EL (cell line): ENCODE data around the gene SPEF2.

ENCODE experiments used
- DNase-seq: peaks from one replicate; pipeline ENCODE4 v3.0.0-alpha.2; 2016

Gene SPEF2

DNA sequence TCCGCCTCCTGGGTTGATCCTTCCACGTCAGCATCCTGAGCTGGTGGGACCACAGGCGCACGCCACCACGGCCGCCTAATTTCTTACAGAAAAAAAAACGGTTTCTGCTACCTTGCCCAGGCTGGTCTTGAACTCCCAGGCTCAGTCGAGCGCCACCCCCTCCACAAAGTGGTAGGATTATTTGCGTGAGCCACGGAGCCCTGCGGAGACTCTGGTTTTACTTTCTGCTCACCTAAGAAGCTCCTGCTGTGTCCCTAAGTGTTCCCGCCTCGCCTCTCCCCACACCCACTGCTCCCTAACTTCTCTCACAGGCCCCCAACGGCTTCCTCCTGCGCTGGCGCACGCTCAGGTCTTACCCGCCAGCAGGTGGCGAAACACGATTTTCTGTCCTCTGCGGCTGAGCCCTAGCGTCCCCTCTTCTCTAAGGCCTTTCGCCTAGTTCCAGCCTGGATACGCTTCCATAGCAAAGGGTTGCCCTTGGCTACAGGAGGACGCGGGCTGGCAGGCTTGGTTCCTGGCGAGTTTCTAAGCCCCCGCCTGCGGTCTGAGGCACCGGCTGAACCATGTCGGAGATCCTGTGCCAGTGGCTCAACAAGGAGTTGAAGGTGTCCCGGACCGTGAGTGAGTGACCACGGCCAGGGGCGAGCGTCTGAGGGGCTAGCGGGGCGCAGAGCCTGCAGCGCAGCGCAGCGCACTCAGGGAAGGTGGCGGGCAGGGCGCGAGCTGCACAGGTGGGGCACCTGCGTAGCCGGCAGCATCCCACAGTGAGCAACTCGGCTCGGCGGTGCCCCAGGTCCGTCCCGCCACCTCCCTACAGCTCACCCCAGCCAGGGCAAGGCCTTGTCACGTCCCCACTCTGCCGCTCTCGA is at the start of gene SPEF2:
SPEF2 (plus strand) TSS at position 429 of the 869 bp plus-strand sequence; CDS start at position 564, 135 bp downstream.
- peak; percentile 95 for DNase-seq

DNA sequence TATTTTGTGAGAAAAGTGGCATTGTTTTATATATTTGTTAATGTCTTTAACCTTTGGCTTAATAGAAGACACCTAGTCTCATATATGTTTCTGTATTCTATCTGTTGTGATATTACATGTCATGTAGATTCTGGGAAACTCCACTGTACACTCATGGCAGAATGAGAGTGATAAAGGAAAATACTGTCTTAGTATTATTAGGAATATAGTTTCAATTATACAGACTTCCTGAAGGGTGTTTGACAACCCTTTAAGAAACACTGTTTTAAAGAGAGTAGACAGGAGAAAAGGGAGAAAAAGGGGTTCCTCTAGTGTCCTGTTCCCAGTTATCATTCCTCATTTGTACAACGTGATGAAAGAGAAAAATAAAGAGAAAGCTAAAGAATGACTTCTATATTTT is 42.1 kb upstream of the SPEF2 start:
- DNase-seq = no peak

DNA sequence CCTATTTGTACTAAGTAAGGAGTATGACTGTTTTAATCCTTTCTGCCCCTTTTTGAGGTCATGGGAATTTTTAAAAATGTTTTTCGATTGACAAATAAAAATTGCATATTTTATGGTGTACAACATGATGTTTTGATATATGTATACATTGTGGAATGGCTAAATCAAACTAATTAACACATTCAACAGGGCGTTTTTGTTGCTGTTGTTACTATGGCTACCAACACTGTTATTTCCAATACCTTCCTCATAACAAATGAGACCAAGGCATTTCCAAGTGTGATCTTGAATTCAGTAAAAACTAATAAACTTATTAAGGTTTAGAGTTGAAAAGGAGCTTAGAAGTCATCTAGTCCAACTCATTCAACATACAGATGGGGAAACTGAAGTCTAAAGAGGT is 30.2 kb upstream of the SPEF2 start:
- DNase-seq = no peak

DNA sequence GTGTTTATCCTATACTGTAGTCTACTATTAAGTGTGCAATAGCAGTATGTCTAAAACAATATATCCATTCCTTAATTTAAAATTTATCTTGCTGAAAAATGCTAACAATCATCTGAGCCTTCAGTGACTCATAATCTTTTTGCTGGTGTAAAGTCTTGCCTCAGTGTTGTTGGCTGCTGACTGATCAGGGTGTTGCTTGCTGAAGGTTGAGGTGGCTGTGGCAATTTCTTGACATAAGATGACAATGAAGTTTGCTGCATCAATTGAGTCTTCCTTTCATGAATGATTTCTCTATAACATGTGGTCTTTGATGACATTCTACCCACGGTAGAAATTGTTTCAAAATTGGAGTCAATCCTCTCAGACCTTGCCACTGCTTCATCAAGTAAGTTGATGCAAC is 24.3 kb upstream of the SPEF2 start:
- no peak for DNase-seq

- peak; percentile 6 for DNase-seq
Observed at GRCh38 chr5:35598707-35599370, 18.8 kb upstream of the SPEF2 start.

DNA sequence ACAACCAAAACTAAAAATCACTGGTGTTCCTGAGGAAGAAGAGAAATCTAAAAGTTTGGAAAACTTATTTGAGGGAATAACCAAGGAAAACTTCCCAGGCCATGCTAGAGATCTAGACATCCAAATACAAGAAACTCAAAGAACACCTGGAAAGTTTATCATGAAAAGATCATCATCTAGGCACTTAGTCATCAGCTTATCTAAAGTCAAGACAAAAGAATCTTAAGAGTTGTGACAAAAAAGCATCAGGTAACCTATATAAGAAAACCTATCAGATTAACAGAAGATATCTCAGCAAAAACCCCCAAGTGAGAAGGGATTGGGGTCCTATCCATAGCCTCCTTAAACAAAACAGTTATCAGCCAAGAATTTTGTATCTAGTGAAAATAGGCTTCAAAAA is 17.1 kb upstream of the SPEF2 start:
- DNase-seq = no peak

- DNase-seq = peak; percentile 55
Observed at GRCh38 chr5:35608881-35609779, 8.5 kb upstream of the SPEF2 start.

- no peak for DNase-seq
Observed at GRCh38 chr5:35617060-35617434, 616 bp upstream of the SPEF2 start.

- peak; percentile 26 for DNase-seq
Observed at GRCh38 chr5:35618304-35618636, 607 bp downstream of the SPEF2 start.

GRCh38 chr5:35618781-35619180 is 1.1 kb downstream of the SPEF2 start:
- no peak for DNase-seq

DNA sequence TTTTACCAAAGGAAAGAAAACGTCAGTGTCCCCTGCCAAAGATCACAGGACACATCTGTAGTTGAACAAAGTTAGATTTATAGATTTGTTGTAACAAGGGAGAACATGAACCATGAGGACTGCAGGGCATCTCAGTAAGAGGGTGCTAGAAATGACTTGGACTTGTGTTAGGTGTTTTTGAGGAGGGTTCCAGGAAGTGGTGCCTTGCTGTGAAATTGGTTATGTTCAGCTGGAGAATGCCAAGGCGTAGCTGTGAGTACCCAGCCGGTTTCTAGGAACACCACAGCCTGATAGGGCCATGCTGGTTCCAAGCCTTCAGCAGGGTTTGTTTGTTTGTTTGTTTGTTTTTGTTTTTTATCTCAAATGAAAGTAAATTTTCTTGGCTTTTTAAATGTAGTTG is 5.3 kb downstream of the SPEF2 start:
- DNase-seq = no peak

GRCh38 chr5:35623991-35624390 is 6.3 kb downstream of the SPEF2 start:
- DNase-seq = no peak

- DNase-seq = peak; percentile 57
Observed at GRCh38 chr5:35626108-35626507, 8.4 kb downstream of the SPEF2 start.

DNA sequence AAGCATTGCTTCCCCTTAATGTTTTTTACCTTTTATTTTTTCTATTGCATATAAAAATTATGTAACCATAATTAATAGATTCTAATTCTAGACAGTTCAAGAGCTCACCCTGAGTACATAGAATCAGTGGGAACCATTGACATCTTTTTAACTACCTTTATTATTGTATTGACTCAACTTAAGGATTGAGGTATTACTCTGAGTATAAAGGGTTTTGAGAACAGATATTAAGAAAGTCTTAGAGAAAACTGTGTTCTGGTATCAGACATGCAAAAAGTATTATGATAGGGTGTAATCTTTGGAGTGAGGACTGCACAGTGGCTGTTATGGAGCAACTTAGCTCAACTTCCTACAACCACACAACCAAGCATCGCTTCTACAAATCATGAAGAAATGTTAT is 8.9 kb downstream of the SPEF2 start:
- DNase-seq = no peak

DNA sequence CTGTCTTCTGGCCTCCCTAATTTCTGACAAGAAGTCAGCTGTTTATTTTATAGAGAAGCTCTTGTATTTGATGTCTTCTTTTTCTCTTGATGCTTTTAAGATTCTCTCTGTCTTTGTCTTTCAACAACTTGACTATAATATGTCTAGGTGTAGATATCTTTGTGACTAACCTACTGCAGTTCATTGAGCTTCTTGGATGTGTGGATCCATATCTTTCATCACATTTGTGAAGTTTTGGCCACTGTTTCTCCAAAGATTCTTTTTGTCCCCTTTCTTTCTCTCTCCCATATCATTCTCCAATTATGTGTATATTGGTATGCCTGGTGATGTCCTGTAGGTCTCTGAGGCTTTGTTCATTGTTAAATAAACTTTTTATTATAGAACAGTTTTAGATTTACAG is 16.7 kb downstream of the SPEF2 start:
- no peak for DNase-seq

GRCh38 chr5:35640623-35641022 is 23.0 kb downstream of the SPEF2 start:
- DNase-seq = no peak

- no peak for DNase-seq
Observed at GRCh38 chr5:35644543-35644942, 26.9 kb downstream of the SPEF2 start.

DNA sequence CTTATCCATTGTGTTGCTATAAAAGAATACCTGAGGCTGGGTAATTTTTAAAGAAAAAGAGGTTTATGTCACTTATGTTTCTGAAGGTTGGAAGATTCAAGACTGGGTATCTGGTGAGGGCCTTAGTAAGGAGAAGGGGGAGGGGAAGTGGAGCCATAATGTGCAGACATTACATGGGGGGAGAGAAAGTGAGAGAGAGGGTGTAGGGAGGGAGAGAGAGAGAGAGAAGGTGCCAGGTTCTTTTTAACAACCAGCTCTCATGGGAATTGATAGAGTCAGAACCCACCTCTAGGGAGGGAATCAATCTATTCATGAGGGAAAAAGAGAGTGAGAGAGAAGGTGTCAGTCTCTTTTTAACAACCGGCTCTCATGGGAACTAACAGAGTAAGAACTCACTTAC is 29.5 kb downstream of the SPEF2 start:
- no peak for DNase-seq

- no peak for DNase-seq
Observed at GRCh38 chr5:35647712-35648111, 30.0 kb downstream of the SPEF2 start.

DNA sequence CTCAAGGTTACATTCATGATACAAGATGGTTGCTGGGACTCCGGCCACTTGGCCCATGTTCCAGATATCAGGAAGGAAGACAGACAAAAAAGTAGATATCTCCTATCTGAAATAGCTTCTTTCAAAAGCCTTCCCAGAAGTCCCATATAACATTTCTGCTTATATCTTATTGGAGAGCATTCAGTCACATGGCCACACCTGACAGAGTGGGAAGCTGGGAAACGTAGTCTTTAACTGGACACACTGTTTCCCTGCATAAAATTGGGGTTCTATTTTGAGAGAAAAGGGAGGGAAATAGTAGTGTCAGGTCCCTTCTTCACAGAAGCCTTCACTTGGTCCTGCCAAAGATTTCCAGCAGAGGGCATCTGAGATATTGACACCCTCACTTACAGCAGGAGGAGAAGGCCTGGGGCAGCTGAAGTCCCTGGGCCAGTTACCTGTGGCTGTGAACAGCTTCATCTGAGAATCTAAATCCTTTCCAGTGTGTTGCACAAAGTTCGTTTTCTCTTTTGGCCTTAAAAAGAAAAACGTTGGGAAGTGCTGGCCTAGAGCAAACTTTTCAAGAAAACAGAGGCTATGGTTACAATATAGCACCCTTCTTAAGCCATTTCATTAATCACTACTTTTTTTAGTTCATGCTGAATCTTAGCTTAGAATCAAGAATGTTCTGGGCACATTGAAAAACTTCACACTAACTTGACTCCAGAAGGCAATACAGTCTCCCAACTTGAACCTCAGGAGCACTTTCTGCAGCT is 33.5 kb downstream of the SPEF2 start:
- peak; percentile 68 for DNase-seq

GRCh38 chr5:35656721-35657120 is 39.1 kb downstream of the SPEF2 start:
- peak; percentile 69 for DNase-seq

DNA sequence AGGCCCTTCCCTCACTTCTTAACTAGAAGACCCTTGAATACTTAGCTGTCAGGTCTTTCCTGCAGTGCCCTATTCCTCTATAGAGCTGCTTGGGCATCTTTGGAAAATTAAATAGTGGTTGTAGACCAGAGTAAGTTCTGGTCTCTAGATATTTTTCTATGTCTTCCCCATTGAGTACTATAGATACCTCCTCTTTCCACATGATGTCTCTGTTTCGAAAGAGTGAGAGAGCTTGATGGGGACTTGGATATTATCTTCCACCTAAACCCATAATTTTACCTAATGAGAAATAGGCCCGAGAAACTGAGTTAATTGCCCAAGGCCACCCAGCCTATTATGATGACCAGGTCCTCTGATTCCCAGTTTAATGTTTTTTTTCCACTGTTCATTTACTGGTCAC is 40.2 kb downstream of the SPEF2 start:
- DNase-seq = no peak

DNA sequence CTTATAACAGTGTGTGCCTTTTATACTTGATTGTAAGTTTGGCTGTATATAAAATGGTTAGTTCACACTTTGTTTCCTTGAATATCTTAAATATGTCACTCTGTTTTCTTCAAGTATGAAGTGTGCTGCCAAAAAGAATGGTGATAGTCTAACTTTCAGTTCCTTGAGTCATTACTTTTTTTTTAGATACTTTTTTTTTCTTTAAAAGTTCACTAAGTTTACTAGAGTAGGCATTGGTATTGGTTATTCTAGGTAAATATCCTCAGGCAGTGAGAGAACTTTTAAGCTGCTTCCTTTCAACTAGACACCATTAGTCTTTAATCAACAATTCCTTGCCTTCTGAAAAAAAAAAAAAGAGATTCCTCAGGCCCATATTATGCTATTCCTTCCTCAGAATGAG is 41.9 kb downstream of the SPEF2 start:
- peak; percentile 6 for DNase-seq
